ENCODE data around the gene SLC38A8.

DNA sequence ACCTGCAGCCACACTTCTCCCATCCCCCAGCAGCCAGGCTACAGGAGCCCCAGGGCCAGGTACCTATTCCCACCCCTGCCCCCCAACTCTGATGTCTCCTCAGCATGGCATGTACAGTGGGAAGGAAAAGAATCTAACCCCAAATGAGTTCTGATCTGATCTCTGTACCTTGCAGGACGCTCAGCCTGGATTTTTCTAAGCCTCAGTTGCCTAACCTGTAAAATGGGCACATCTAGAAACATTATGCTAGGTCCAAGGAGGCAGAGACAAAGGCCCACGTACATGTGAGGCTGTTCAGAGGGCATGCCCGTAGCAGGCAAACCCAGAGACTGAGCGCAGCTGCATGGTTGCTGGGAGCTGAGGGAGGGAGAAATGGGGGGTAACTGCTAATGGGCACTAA is 35.1 kb downstream of the SLC38A8 start:
- TF ChIP-seq, protein P1, sequence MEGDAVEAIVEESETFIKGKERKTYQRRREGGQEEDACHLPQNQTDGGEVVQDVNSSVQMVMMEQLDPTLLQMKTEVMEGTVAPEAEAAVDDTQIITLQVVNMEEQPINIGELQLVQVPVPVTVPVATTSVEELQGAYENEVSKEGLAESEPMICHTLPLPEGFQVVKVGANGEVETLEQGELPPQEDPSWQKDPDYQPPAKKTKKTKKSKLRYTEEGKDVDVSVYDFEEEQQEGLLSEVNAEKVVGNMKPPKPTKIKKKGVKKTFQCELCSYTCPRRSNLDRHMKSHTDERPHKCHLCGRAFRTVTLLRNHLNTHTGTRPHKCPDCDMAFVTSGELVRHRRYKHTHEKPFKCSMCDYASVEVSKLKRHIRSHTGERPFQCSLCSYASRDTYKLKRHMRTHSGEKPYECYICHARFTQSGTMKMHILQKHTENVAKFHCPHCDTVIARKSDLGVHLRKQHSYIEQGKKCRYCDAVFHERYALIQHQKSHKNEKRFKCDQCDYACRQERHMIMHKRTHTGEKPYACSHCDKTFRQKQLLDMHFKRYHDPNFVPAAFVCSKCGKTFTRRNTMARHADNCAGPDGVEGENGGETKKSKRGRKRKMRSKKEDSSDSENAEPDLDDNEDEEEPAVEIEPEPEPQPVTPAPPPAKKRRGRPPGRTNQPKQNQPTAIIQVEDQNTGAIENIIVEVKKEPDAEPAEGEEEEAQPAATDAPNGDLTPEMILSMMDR (IDR thresholded peaks at IDR 0.05), result no peak
- TF ChIP-seq POLR2A (IDR thresholded peaks at IDR 0.05), result no peak

All from lower leg skin (tissue), 3 donors.